GM23248 (cell line): ENCODE data around the gene DNAJB8. TPM values are rescaled to one million over a fixed set of nuclear protein-coding genes. Genes with fewer than 3 reads are reported as not detected.

ENCODE experiments used
- DNase-seq: peaks from one replicate; pipeline ENCODE4 v3.0.0-alpha.2; 2015
- H2AFZ ChIP-seq: fragments of 200-600 bp; sonication (generic); 2 replicates; pipeline ENCODE4 v1.6.1; 2016; ENCODE audit warnings: antibody characterized with exemption
- H3F3A ChIP-seq: fragments of 200-600 bp; sonication (generic); 2 replicates; pipeline ENCODE4 v1.6.1; 2016; ENCODE audit warnings: mild to moderate bottlenecking, antibody characterized with exemption, mixed run types; ENCODE audit not compliant: insufficient read depth
- H3K27ac ChIP-seq: fragments of 200-600 bp; sonication (generic); 2 replicates; pipeline ENCODE4 v1.5.1; 2016; ENCODE audit warnings: mild to moderate bottlenecking
- H3K27me3 ChIP-seq: fragments of 200-600 bp; sonication (generic); replicated peaks from 2 replicates; pipeline ENCODE4 v1.6.1; 2016; ENCODE audit warnings: mild to moderate bottlenecking; ENCODE audit not compliant: insufficient read depth
- H3K36me3 ChIP-seq: fragments of 200-600 bp; sonication (generic); 2 replicates; pipeline ENCODE4 v1.6.1; 2016; ENCODE audit warnings: low read depth, mild to moderate bottlenecking
- H3K4me1 ChIP-seq: fragments of 200-600 bp; sonication (generic); 2 replicates; pipeline ENCODE4 v1.6.1; 2016; ENCODE audit warnings: mild to moderate bottlenecking; ENCODE audit not compliant: insufficient read depth
- H3K4me2 ChIP-seq: fragments of 200-600 bp; sonication (generic); one replicate; pipeline ENCODE4 v1.6.1; 2016; ENCODE audit warnings: mild to moderate bottlenecking; ENCODE audit not compliant: unreplicated experiment
- H3K4me3 ChIP-seq: fragments of 200-600 bp; sonication (generic); 2 replicates; pipeline ENCODE4 v1.5.1; 2016; ENCODE audit warnings: mild to moderate bottlenecking
- H3K79me2 ChIP-seq: fragments of 200-600 bp; sonication (generic); 2 replicates; pipeline ENCODE4 v1.6.1; 2016; ENCODE audit warnings: mild to moderate bottlenecking; ENCODE audit not compliant: insufficient read depth
- H3K9ac ChIP-seq: fragments of 200-600 bp; sonication (generic); 2 replicates; pipeline ENCODE4 v1.6.1; 2016; ENCODE audit warnings: mild to moderate bottlenecking
- H3K9me2 ChIP-seq: fragments of 200-600 bp; sonication (generic); 2 replicates; pipeline ENCODE4 v1.6.1; 2016; ENCODE audit warnings: mixed run types, mild to moderate bottlenecking, moderate library complexity; ENCODE audit not compliant: insufficient read depth
- H3K9me3 ChIP-seq: fragments of 200-600 bp; sonication (generic); one replicate; pipeline ENCODE4 v1.6.1; 2017; ENCODE audit warnings: low read depth
- H4K20me1 ChIP-seq: fragments of 200-600 bp; sonication (generic); 2 replicates; pipeline ENCODE4 v1.6.0; 2016; ENCODE audit not compliant: insufficient read depth
- EZH2 ChIP-seq: fragments of 200-600 bp; sonication (generic); IDR thresholded peaks from 2 replicates; pipeline ENCODE4 v1.6.1; 2018; ENCODE audit warnings: antibody characterized with exemption, mild to moderate bottlenecking; ENCODE audit not compliant: insufficient read depth, poor library complexity, severe bottlenecking
- EZH2phosphoT487 ChIP-seq: fragments of 200-600 bp; sonication (generic); IDR thresholded peaks from 2 replicates; pipeline ENCODE4 v1.6.1; 2018; ENCODE audit warnings: antibody characterized with exemption, moderate library complexity, mild to moderate bottlenecking, low read depth; ENCODE audit not compliant: insufficient read depth
- WGBS, 2 experiments: methylation state at CpG; one replicate each; pipeline ENCODE4 v1.1.6; 2015 to 2017; ENCODE audit warnings: low lambda C conversion rate in 2 of 2, low coverage in 1 of 2; ENCODE audit errors: missing lambda C conversion rate in 2 of 2; 5-methylcytosine and 5-hydroxymethylcytosine counted together
- in situ Hi-C: fragments of 300-500 bp; cut with MboI; formaldehyde crosslinking; loops from 2 replicates; pipeline ENCODE4 v1.15.0; 2020
- polyA plus RNA-seq: library from polyadenylated mRNA; unstranded; fragments of >200 nt; fragmentation: Nextera tagmentation; extraction: Ambion mirVana; gene quantifications from 2 replicates; pipeline ENCODE4 v1.2.1, GENCODE V29; 2016
- total RNA-seq: library from RNA; depleted of rRNA; stranded (reverse); fragments of >200 nt; shearing (Covaris generic); gene quantifications from 2 replicates; pipeline ENCODE4 v1.2.3, GENCODE V29; 2014

Gene DNAJB8
- total and polyA plus RNA-seq, 2 experiments from 2014 or later: not detected

DNA sequence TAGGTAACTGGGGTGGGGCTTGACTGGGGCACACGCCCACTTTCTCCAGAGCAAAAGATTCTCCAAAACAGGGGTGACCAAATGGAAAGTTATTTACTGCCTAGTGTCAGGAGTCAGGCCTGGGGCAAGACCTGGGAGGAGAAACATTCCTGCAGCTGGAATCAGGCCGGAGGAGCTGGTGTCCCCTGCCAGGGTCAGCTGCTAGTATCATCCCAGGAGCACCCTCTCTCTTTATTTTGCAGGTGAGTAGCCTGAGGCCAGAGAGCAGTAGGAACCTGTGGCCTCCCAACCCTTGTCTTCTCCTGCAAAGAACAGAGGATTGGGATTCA, 32.9 kb downstream of the DNAJB8 start:
- no peak overlapping the region for H3K27ac ChIP-seq
- 45 to 54% methylated on average over 2 of the region's 2 CpGs for WGBS, 2 experiments
- H3K4me3 ChIP-seq: no peak overlapping the region
- TF ChIP-seq EZH2 (no peak), EZH2phosphoT487 (no peak)
- H3K27me3 ChIP-seq: peaks cover 22% of the 10 kb centered on the region
- DNase-seq: peak; percentile 39
- no peaks in the 10 kb centered on the region for H3K9me2 ChIP-seq
- no peaks in the 10 kb centered on the region for H3K9me3 ChIP-seq
- no peak overlapping the region for H3K4me2 ChIP-seq
- no peaks in the 10 kb centered on the region for H4K20me1 ChIP-seq
- no peak overlapping the region for H2AFZ ChIP-seq
- H3K79me2 ChIP-seq: no peaks in the 10 kb centered on the region
- no peaks in the 10 kb centered on the region for H3K36me3 ChIP-seq
- H3K9ac ChIP-seq: no peak overlapping the region
- no peaks in the 10 kb centered on the region for H3K4me1 ChIP-seq
- no peaks in the 10 kb centered on the region for H3F3A ChIP-seq
- in situ Hi-C loops: no loop called here

DNA sequence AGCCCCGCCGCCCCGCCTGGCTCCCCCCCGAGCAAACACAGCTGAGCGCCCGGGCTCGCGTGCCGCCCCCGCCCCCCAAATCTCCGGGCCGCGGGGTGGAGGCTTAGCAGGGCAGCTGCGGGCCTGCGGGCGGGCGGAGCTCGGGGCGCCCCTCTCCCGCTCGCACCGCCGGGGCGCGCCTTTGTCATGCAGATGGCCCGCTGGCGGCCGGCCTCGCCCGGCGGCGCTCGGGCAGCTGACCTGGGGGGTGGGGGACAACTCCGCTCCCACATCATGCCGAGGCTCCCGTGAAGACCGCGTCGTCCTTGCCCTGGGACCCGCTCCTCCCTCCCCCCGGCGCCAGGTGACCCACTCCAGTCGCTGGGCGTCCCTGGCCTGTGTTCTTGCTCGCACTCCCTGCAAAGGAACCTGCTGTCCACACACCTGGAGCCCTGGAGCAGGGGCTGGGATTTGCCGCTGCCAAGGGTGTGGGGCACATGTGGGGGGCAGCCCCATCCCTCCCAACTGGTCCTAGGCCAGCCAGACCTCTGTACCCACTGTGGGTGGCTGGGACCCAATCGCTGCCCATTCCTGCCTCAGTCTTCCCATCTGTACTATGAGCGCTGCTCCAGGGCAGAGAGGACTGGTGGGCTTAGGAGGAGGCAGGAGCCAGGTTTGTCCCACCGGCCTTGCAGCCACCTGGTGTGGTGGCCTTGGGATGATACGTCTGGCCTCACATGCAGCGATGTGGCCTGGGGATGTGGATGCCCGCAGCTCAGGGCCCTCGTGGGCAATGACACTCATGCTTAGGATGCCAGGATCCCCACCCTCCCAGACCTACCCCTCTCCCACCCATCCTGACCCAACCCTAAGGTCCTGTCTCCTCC, 33.5 kb downstream of the DNAJB8 start:
- H3K4me1 ChIP-seq: no peaks in the 10 kb centered on the region
- H3F3A ChIP-seq: no peaks in the 10 kb centered on the region
- DNase-seq: peak; percentile 42
- no peaks in the 10 kb centered on the region for H3K79me2 ChIP-seq
- no peaks in the 10 kb centered on the region for H3K36me3 ChIP-seq
- H3K27ac ChIP-seq: no peak overlapping the region
- in situ Hi-C loops: no loop called here
- 21 to 25% methylated on average over 23 to 39 of the region's 53 CpGs for WGBS, 2 experiments
- H3K9me3 ChIP-seq: no peaks in the 10 kb centered on the region
- H3K27me3 ChIP-seq: peaks cover 22% of the 10 kb centered on the region
- no peak overlapping the region for H3K9ac ChIP-seq
- no peaks in the 10 kb centered on the region for H4K20me1 ChIP-seq
- no peaks in the 10 kb centered on the region for H3K9me2 ChIP-seq
- H3K4me3 ChIP-seq: peak overlapping the region; percentile 35; the same call in 1 of the 2 replicates
- TF ChIP-seq EZH2phosphoT487 (no peak), EZH2 (no peak)
- H3K4me2 ChIP-seq: peak overlapping the region; percentile 37
- H2AFZ ChIP-seq: no peak overlapping the region

DNA sequence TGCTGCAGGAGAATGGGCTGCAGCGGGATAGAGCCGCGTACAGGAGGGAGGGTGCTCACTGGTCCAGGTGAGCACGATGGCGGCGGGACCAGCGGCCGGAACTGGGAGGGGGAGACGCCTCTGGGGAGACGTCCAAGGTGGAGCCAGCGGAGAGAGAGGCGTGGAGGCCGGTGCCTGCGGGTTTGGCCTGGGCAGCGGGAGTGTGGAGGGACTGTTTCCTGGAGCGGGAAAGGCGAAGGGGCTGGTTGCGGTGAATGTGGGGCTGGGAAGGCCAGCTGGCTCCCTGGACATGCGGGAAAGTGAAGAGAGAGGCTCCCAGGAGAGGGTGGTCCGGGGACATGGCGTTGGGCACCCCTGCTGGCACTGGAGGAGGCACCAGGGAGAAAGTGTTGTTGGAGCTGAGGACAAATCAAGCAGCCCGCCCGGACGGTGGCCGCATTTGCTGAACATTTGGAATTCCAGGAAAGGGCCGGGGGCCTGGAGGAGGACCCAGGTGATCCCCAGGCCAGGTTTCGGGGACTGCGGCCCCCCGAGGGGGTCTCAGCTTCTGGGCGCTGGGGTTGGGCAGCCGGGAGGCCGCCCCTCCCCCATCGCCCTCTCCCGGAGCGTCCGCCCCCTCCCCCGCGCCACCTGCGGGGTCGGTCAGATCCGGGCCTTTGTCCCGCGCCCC, 34.3 kb downstream of the DNAJB8 start:
- peak overlapping the region; percentile 37 for H3K4me2 ChIP-seq
- H3K9me2 ChIP-seq: no peaks in the 10 kb centered on the region
- no peak for DNase-seq
- H3K36me3 ChIP-seq: no peaks in the 10 kb centered on the region
- H3K27me3 ChIP-seq: peaks cover 22% of the 10 kb centered on the region
- H3K27ac ChIP-seq: no peak overlapping the region
- H3K9ac ChIP-seq: no peak overlapping the region
- in situ Hi-C loops: no loop called here
- no peak overlapping the region for H2AFZ ChIP-seq
- H4K20me1 ChIP-seq: no peaks in the 10 kb centered on the region
- peak overlapping the region; percentile 35; the same call in 1 of the 2 replicates for H3K4me3 ChIP-seq
- no peaks in the 10 kb centered on the region for H3K79me2 ChIP-seq
- no peaks in the 10 kb centered on the region for H3F3A ChIP-seq
- WGBS, 2 experiments: 23 to 28% methylated on average over 26 to 27 of the region's 43 CpGs
- H3K9me3 ChIP-seq: no peaks in the 10 kb centered on the region
- TF ChIP-seq EZH2: peak; percentile 66
- no peak for TF ChIP-seq EZH2phosphoT487
- H3K4me1 ChIP-seq: no peaks in the 10 kb centered on the region

DNA sequence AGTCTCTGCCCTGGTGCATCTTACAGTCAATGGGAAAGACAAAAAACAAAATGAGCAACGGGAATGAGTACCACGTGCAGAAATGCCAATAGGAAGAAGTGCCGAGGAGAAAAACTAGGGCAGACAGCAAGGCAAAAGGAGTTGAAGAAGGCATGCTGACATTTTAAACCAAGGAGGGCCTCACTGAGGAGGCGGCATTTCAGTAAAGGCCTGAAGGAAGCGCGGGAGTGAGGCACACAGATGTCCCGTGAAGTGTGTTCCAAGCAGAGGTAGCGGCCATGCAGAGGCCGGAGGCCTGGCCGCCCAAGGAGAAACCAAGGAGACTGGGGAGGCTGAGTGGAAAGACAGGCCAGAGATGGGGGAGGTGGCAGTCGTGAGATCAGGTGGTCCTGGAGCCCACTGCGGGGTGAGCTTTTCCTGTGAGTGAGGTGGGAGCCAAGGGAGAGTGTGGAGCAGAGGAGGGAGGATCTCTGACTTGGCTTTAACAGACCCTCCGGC, 34.8 kb downstream of the DNAJB8 start:
- no peak for TF ChIP-seq EZH2phosphoT487
- no peak for TF ChIP-seq EZH2
- in situ Hi-C loops: no loop called here

More for the DNA sequence above, 34.8 kb downstream of the DNAJB8 start:
- H4K20me1 ChIP-seq: no peaks in the 10 kb centered on the region
- no peak overlapping the region for H3K9ac ChIP-seq
- no peaks in the 10 kb centered on the region for H3K9me3 ChIP-seq
- H3F3A ChIP-seq: no peaks in the 10 kb centered on the region
- H3K4me3 ChIP-seq: no peak overlapping the region
- no peaks in the 10 kb centered on the region for H3K79me2 ChIP-seq
- H3K36me3 ChIP-seq: no peaks in the 10 kb centered on the region
- 50 to 63% methylated on average over 13 of the region's 13 CpGs for WGBS, 2 experiments
- H3K27ac ChIP-seq: no peak overlapping the region
- H3K27me3 ChIP-seq: peaks cover 22% of the 10 kb centered on the region
- DNase-seq: no peak
- no peak overlapping the region for H3K4me2 ChIP-seq
- no peaks in the 10 kb centered on the region for H3K4me1 ChIP-seq
- no peaks in the 10 kb centered on the region for H3K9me2 ChIP-seq
- no peak overlapping the region for H2AFZ ChIP-seq
